Fibroblast of the conjunctiva (primary cell): ENCODE results near the gene POU6F2.

Experiments used
- DNase-seq: peaks from one replicate; pipeline ENCODE4 v3.0.0-alpha.2; 2010; ENCODE audit warnings: low read depth

POU6F2 gene

DNA sequence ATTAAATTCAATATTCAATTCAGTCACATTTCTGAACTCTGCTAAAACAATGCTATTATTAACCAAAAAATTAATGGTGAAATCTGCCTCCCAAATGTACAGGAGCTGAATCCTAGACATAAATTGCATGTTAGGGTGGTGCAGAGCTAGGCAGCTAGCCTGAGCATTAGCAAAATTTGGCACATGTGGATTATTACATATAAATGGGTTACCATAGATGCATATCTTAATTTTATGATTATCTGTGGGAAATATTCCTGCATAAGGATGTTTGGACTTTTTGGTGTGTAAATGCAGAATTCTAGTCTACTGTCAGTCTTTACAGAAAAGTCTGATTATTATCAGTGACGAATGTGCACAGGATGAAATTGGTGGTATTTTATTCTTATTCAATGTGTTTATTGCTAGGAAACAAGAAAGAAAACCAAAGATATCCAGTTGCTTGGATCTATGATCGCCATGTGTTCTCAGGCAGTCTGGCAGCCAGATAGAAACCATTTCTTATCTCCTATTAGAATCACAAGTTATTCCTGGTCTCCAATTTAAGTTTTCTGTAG, 150.7 kb downstream of the POU6F2 start:
- DNase-seq: no peak

DNA sequence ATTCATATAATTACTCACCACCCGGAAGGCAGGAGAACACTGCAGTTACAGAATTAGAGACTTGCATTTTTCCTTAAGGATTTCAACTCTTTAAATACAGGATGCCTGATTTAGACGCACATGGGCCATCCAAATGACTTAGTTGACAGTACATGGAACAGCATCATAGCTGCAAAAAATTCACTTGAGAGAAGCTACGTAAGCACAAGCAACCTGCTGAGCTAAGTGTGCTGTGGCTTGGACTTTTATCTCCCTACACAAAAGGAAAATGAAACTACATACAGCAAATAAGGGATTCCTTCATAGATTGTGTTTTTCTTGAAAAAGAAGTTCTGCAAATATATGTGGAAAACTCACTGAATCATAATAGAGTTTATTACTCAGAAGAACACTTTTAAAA, 152.6 kb downstream of the POU6F2 start:
- DNase-seq: no peak

DNA sequence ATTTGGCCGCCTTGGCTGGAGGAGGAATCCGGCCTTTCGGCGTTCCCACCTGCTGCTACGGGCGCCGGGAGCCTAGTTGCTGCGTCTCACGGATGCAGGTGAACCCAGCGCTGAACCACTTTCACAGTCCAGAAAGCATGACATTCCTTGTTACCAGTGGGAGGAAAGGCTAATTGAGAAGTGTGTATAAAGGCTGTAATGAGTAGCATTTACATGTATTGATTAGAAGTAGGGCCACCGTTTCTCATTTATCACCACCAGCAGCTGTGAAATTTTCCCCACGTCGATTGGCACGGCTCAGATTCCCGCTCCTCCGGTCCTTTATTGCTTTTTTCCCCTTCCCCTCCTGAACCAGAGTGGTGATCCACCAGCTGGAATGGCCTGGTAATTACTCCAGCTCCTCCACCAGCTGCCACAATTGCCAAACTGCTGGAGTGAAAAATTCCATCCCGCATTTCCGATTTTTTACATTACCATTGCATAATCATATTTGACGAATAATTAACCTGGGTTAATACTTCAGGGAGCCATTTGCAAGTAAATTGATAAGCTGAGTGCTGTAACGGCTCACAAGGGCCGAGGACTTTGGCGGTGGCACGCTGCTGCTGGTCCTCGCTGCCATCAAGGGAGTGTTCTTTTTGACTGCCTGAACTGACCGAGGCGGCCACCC, 153.3 kb downstream of the POU6F2 start:
- no peak for DNase-seq

DNA sequence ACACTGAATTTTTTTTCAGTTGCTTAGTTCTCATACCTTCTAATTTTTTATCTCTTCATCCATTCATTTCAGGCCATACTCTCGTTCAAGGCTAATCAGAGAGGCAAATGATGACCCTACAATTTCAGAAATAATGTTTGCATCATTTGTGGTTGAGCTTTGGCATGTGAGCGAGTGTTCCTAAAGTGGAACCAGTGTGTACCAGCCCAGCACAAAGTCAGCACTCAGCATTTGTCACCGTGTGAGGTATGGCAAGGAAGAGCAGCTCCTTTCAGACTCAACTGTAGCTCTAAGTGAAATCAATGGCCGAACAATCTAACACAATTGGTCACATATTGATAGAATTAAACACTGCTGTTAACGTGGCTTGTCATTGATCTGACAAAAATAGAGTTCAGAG, 154.6 kb downstream of the POU6F2 start:
- DNase-seq: no peak

DNA sequence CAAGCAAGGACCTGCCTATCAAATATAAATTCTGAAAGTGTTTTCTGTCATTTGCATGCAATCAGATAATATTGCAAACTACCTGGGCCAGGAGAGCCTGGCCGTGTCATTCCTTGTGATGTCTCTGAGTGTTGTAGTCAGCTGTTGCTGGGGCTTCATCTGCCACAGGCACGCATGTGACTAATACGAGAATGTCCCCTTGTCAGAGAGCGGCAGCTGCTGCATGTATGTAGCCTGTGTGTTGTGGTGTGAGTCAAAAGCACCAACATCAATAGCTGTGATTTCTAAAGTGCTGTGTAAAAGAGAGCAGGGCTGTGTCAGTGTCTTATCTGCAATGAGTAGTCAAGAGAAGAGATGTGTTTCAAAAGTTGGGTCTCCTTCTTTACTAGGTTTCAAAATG, 155.4 kb downstream of the POU6F2 start:
- DNase-seq: no peak

DNA sequence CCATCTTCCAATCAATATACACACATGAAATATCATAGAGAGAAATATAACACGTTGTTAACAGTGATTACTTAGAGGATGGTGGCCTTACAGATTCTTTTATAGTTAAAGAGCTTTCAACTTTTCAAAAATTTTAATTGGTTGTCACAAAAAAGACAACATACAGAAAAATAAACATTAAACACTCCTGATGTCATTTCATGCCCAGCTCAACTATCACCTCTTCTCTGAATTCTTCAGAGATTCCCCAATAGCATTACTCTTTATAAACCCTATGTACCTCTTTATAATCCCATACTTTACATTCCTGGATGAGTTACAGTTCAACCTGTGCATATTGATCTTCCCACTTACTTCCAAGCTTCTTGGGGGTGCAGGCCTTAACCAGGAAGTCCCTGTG, 159.8 kb downstream of the POU6F2 start:
- no peak for DNase-seq

DNA sequence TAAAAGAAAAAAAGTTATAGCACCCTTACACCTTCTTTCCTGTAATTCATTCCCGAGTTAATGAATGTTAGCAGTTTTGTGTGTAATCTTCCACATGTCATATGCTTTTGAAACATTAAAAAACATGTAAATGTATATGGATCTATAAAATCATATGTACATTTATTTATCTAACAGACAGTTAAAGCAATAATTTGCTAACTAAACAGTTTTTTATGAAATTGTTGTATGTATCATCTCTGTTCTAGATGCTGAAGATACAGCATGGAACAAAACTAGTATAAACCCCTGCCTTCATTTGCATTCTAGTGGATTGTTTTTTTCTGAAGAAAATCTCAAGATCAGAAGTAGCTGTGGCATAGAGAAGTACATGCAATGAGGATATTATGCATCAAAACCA, 165.0 kb downstream of the POU6F2 start:
- DNase-seq: no peak

GRCh38 chr7:39144420-39144819, 166.7 kb downstream of the POU6F2 start:
- DNase-seq: no peak

DNA sequence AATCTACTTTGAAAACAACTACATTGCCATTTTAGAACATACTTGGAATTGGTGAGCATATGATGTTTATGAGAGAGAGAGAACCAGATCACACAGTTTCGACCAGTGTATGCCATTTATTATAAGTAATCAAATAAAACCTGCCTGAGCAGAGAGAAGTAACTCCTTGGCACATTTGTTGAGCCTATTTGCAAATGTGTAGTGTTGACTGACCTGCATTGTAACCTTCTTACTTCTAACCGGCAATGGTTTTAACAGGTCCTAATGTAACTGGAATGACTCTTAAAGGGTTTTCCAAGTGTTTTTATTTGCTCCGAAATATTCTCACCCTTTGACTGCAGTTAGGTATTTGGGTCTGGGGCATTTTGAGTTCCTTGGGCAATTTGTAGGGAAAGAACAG, 167.6 kb downstream of the POU6F2 start:
- DNase-seq: no peak

GRCh38 chr7:39145935-39146334, 168.2 kb downstream of the POU6F2 start:
- DNase-seq: no peak

GRCh38 chr7:39152701-39153100, 175.0 kb downstream of the POU6F2 start:
- DNase-seq: no peak

DNA sequence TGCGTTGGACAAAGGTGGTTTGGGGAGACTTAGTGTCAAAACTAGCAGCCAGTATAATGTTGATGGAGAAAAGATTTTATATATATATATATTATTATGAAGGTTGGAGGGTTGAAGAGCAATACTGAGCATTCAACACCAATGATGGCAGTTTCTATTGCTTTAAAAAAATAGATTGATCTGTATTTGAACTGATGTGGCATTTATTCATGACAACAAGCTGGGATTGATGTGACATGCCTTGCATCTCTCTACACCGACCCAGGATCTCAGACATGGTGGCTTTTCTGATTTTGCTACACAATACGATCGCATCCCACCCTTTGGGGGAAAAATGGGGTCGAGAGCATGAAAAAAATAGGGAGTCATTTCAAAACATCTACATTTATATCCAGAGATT, 175.4 kb downstream of the POU6F2 start:
- DNase-seq: no peak

- DNase-seq: no peak
Measured at GRCh38 chr7:39153647-39154046, 175.9 kb downstream of the POU6F2 start.

- DNase-seq: no peak
Measured at GRCh38 chr7:39154815-39155214, 177.1 kb downstream of the POU6F2 start.

- DNase-seq: no peak
Measured at GRCh38 chr7:39158367-39158766, 180.7 kb downstream of the POU6F2 start.

DNA sequence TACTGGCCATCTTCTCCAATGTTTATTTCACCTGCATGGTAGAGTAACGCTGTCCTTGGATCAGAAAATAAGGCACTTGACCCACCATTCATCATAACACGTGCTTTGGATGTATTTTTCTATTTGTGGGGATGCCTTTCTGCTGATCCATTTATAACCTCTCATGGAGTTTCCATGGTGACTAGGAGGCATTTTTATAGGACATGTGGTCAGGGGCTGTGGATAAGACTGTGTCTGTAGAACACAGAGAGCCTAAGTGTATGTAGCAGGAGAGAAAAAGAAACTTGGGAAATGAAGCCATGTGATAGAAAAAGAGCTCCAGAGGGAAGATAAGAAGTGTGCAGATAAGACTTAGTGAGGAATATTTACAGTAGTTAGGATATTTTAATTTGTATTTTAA, 184.2 kb downstream of the POU6F2 start:
- DNase-seq: no peak

DNA sequence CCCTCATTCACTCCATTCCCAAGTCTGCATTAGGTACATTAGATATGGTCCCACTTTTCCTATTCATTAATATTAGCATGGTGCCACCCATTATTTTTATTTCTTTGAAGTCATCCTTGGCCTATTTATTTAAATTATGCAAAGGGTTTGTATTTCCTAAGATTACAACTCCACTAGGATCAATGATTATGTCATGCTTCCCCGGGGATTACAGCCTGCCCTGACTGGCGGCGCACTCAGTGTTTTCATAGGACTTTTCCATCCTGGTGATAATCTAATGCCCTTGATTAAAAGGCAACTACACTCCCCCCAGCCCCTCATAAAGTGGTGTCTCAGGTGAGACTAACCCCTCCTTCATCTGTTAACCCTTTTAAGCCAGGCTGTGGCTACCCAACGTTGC, 187.2 kb downstream of the POU6F2 start:
- no peak for DNase-seq

GRCh38 chr7:39168403-39169098, 190.8 kb downstream of the POU6F2 start:
- no peak for DNase-seq

- no peak for DNase-seq
Measured at GRCh38 chr7:39172137-39172536, 194.4 kb downstream of the POU6F2 start.

DNA sequence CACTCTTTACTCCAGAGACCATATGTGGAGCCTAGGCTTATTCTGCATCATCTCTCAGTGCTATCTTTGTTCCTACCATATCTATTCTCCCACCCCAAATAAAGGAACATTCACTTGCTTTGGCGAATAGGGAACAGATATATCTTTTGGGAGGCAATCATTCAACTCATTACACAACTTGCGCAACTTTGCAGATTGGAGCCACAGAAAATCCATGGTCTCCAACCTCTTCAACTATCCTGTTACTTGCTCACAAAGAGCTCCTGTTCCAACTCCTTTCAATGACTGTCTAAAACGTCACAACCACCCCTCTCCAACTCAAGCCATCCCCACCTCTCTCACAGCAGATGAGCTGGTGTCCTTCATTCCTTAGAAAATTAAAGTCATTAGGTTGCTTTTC, 203.7 kb downstream of the POU6F2 start:
- no peak for DNase-seq

DNA sequence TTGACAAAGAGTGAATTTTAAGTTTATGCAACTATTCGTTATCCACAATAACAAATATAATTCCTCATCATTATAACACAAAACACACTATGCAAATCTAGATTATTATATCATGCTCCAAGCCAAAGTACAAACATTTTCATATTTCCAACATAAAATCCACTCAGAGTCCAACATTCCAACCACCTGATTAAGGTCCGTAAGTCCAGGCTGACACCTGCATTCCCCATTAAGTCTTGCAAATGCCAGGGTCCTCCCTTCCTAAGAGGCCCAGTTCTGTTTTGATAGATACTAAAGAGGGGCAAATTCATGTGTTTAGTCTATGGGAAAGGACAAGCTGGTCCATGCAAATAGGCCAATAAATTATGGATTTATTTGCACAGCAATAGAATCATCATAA, 206.1 kb downstream of the POU6F2 start:
- no peak for DNase-seq

DNA sequence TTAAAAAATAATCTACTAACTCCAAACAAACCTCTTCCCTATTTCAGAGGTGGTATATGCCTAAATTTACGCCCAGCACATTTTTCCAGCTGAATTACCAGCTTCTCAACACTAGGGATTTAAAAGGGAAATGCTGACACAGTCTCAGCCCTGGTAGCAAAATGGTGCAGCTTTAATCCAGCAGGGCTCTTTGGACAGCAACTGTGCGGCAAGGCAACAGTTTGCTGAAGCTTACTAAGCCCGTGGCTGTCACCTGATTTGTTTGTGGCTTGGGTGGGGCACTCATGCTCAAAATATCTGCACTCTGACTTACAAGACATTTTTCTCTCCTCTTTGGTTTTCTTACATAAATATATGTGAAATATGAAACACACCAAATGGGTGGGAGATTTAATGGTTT, 206.7 kb downstream of the POU6F2 start:
- no peak for DNase-seq

- DNase-seq: no peak
Measured at GRCh38 chr7:39186131-39186530, 208.4 kb downstream of the POU6F2 start.

DNA sequence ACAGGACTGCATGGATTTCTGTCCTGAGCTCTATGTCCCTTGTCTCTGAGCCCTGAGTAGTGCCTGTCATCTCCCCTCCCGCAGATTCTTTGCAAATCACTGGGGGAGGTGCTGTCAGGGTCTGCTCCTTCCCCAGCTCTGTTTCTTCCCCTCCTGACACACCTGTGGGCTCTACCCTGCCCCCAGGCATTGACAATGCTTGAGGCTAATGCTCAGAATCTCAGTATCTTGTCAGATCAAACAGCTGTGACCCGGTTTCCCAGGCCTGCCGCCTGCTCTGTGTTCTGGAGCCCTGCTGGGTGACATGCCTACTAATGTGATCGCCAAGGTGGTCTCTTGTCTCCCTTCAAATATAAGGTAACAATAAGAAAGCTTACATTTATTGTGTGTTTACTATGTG, 209.0 kb downstream of the POU6F2 start:
- DNase-seq: no peak
